T1000 (cell line): Measurements from ENCODE around the gene PLCB1.

Experiments used
- DNase-seq: peaks from one replicate; lab custom pipeline; 2025; ENCODE audit warnings: mixed read lengths; lab: John Stamatoyannopoulos, UW

PLCB1 gene

GRCh38 chr20:8657664-8658063 is 525.6 kb downstream of the PLCB1 start:
- DNase-seq: no peak

- DNase-seq: no peak
Measured at GRCh38 chr20:8658103-8658502, 526.0 kb downstream of the PLCB1 start.

GRCh38 chr20:8661229-8661952 is 529.3 kb downstream of the PLCB1 start:
- no peak for DNase-seq

- DNase-seq: no peak
Measured at GRCh38 chr20:8662433-8662954, 530.4 kb downstream of the PLCB1 start.

- no peak for DNase-seq
Measured at GRCh38 chr20:8663424-8663823, 531.4 kb downstream of the PLCB1 start.

- DNase-seq: no peak
Measured at GRCh38 chr20:8664778-8665177, 532.7 kb downstream of the PLCB1 start.

- DNase-seq: no peak
Measured at GRCh38 chr20:8667306-8667705, 535.2 kb downstream of the PLCB1 start.

GRCh38 chr20:8670207-8670892 is 538.3 kb downstream of the PLCB1 start:
- DNase-seq: no peak

- no peak for DNase-seq
Measured at GRCh38 chr20:8670893-8671215, 538.8 kb downstream of the PLCB1 start.

GRCh38 chr20:8671370-8671961 is 539.4 kb downstream of the PLCB1 start:
- no peak for DNase-seq

- no peak for DNase-seq
Measured at GRCh38 chr20:8673116-8673515, 541.0 kb downstream of the PLCB1 start.

GRCh38 chr20:8675896-8676295 is 543.8 kb downstream of the PLCB1 start:
- DNase-seq: no peak

GRCh38 chr20:8678098-8678776 is 546.2 kb downstream of the PLCB1 start:
- DNase-seq: no peak

GRCh38 chr20:8689337-8689736 is 557.3 kb downstream of the PLCB1 start:
- no peak for DNase-seq

GRCh38 chr20:8690074-8690473 is 558.0 kb downstream of the PLCB1 start:
- DNase-seq: no peak

GRCh38 chr20:8693709-8694108 is 561.6 kb downstream of the PLCB1 start:
- DNase-seq: peak; percentile 22

GRCh38 chr20:8700756-8701155 is 568.7 kb downstream of the PLCB1 start:
- no peak for DNase-seq

GRCh38 chr20:8706961-8707700 is 575.1 kb downstream of the PLCB1 start:
- no peak for DNase-seq

- DNase-seq: no peak
Measured at GRCh38 chr20:8709627-8710026, 577.6 kb downstream of the PLCB1 start.

GRCh38 chr20:8711501-8711900 is 579.4 kb downstream of the PLCB1 start:
- DNase-seq: no peak

GRCh38 chr20:8714206-8714605 is 582.1 kb downstream of the PLCB1 start:
- DNase-seq: no peak

- DNase-seq: no peak
Measured at GRCh38 chr20:8718279-8718678, 586.2 kb downstream of the PLCB1 start.
